Brain microvascular endothelial cell (primary cell): ENCODE data around the gene FGFR3.

Experiments used
- DNase-seq: peaks from one replicate; pipeline ENCODE4 v3.0.0-alpha.2; 2020
- H3K27ac ChIP-seq: fragments of 250-450 bp; sonication (Bioruptor Pico); 2 replicates; pipeline ENCODE4 v1.5.1; 2020; ENCODE audit warnings: mild to moderate bottlenecking, moderate library complexity
- H3K27me3 ChIP-seq: fragments of 250-450 bp; sonication (Bioruptor Pico); replicated peaks from 2 replicates; pipeline ENCODE4 v1.5.1; 2020; ENCODE audit warnings: mild to moderate bottlenecking
- H3K36me3 ChIP-seq: fragments of 250-450 bp; sonication (Bioruptor Pico); replicated peaks from 2 replicates; pipeline ENCODE4 v1.5.1; 2020; ENCODE audit warnings: mild to moderate bottlenecking
- H3K4me3 ChIP-seq: 2 replicates; pipeline ENCODE4 v1.5.1; 2011; ENCODE audit warnings: low read depth, mild to moderate bottlenecking, control low read depth, low read length, moderate library complexity
- CTCF ChIP-seq: IDR thresholded peaks from 2 replicates; pipeline ENCODE4 v1.5.1; 2011; ENCODE audit warnings: low read depth, mild to moderate bottlenecking, moderate library complexity, low read length, control low read depth, inconsistent platforms; ENCODE audit errors: missing control alignments
- in situ Hi-C: cut with HindIII; loops from 2 replicates; pipeline ENCODE4 v1.10.0; 2017; ENCODE audit warnings: low sequenced_read_pairs, low pct_ligation_motif_present

FGFR3 gene

DNA sequence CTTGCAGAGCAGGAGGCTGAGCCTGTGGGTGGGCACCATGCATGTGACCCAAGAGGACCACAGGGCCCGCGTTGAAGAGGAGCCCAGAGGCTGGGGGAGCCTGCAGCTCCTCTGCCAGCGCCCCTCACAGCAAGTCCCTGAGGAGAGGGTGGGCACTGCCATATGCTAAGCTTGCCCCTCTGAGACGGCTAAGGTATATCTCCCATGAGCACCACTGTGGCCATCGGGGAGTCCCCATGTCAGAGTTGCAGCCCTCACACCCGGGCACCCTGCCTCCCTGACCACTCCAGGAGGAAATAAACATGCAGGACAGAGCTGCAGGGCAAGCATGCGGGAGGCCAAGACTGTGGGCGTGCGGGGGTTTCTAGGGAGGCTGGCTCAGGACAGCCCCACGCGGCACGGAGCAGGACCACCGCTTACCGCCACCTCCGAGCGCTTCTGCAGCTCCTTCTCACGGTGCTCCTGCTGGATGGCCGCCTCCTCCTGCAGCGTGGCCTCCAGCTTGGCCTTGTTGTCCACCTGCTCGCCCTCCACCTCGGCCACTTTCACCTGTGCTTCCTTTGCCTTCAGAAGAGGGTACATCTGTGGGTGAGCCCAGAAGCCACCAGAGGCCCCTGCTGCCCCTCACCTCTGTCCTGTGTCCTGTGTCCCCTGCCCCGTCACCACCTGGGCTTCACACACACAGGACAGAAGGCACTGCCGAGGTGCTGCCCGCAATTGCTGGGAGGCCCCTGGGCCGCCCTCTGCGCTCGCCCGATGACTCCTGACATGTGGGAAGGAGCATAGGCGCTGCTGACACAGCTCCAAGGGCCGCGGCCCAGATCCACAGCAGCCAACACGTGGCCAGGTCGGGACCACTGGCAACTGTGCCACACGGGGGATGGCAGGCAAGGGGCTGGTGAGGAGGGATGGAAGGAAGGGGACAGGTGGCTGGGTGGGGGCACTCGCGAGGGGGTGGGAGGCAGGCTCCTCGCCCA is 29.8 kb downstream of the FGFR3 start:
- in situ Hi-C loops, result no loop called here
- DNase-seq, result no peak
- no peak for TF ChIP-seq CTCF
- no peak overlapping the region for H3K27ac ChIP-seq
- peaks cover 82% of the 10 kb centered on the region for H3K36me3 ChIP-seq
- no peak overlapping the region for H3K4me3 ChIP-seq
- no peaks in the 10 kb centered on the region for H3K27me3 ChIP-seq

GRCh38 chr4:1823545-1823932 is 30.4 kb downstream of the FGFR3 start:
- Histone ChIP-seq H3K27me3 (no peaks in the 10 kb centered on the region), H3K4me3 (no peak overlapping the region), H3K27ac (no peak overlapping the region), H3K36me3 (peaks cover 76% of the 10 kb centered on the region)
- in situ Hi-C loops, result no loop called here
- DNase-seq, result no peak
- TF ChIP-seq CTCF, result no peak

GRCh38 chr4:1824746-1825145 is 31.7 kb downstream of the FGFR3 start:
- H3K27me3 ChIP-seq, result no peaks in the 10 kb centered on the region
- H3K4me3 ChIP-seq, result no peak overlapping the region
- DNase-seq, result no peak
- TF ChIP-seq CTCF, result no peak
- in situ Hi-C loops, result no loop called here
- peaks cover 64% of the 10 kb centered on the region for H3K36me3 ChIP-seq
- H3K27ac ChIP-seq, result no peak overlapping the region

- Histone ChIP-seq H3K27me3 (no peaks in the 10 kb centered on the region), H3K4me3 (no peak overlapping the region), H3K27ac (no peak overlapping the region), H3K36me3 (peaks cover 60% of the 10 kb centered on the region)
- in situ Hi-C loops, result no loop called here
- no peak for TF ChIP-seq CTCF
- DNase-seq, result no peak
Observed at GRCh38 chr4:1825326-1825725, 32.2 kb downstream of the FGFR3 start.

- in situ Hi-C loops, result no loop called here
- Histone ChIP-seq H3K4me3 (no peak overlapping the region), H3K27ac (no peak overlapping the region), H3K27me3 (no peaks in the 10 kb centered on the region), H3K36me3 (peaks cover 59% of the 10 kb centered on the region)
- no peak for DNase-seq
- no peak for TF ChIP-seq CTCF
Observed at GRCh38 chr4:1826531-1827350, 33.6 kb downstream of the FGFR3 start.
